GM19043 (cell line): Measurements from ENCODE around the gene ITGB1.
"Not testable (repeated sequence)": the region's sequence is repeated elsewhere in the genome, so short reads cannot be mapped to it uniquely, and the experiment has no call there.

ENCODE experiments used
- ATAC-seq: cut with Tn5 transposase; IDR thresholded peaks from one replicate; pipeline ENCODE4 v1.9.1; 2021; ENCODE audit warnings: low read depth; ENCODE audit not compliant: unreplicated experiment

ITGB1 gene

GRCh38 chr10:32895200-32895968, 62.6 kb downstream of the ITGB1 start:
- ATAC-seq = not testable (repeated sequence)

DNA sequence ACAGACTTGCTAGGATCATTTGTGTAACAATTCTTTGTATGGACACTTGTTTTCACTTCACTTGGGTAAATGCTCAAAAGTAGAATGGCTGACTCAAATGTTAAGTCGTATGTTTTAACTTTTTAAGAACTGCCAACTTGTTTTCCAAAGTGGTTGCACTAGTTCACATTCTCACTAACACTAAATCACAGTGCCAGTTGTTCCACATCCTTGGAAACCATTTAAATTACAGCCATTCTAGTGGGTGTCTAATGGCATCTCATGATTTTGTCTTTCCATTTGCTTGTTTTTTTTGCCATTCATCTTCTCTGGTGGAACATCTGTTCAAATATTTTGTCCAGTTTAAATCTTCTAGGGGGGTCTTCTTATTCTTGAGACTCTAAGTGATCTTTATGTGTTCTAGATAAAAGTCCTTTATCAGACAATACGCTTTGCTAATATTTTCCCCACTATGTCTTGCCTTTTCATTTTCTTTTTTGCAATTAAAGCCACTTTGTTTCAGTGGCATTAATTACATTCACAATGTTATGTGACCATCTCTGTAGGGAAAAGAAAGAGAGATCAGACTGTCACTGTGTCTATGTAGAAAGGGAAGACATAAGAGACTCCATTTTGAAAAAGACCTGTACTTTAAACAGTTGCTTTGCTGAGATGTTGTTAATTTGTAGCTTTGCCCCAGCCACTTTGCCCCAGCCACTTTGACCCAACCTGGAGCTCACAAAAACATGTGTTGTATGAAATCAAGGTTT, 63.9 kb downstream of the ITGB1 start:
- ATAC-seq = no peak

DNA sequence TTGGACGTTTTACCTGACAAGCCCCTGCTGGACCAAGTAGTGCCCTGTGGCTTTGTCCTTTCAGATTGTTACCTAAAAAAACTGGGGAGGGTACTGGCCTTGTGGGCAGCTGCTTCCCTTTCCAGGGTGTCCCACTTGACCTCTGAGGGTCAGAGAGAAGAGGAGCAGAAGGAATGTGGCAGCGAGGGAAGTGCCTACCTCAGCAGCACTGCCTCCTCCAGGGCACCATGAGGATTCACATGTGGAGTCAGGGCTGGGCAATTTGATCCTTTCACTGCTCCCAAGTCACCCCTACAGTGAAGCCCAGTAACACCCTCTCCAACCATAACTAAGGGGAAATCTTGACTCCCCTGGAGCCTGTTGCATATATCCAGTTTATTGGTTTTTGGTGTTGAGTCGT, 64.6 kb downstream of the ITGB1 start:
- ATAC-seq = no peak

GRCh38 chr10:32891261-32891660, 66.8 kb downstream of the ITGB1 start:
- no peak for ATAC-seq

DNA sequence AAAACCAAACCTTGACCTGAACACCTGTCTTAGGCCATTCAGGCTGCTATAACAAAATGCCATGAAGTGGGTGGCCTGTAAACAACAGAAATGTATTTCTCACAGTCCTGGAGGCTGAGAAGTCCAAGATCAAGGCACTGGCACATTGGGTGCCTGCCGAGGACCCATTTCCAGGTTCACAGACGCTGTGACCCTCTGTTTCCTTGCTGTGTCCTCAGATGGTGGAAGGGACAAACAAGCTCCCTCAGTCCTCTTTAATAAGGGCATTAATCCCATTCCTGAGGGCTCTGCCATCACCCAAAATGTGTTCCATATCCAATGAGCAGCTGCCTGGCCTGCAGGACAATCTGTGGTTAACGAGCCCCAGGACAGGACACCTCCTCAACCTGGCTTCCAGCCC, 67.6 kb downstream of the ITGB1 start:
- no peak for ATAC-seq

- ATAC-seq = no peak
These were observed 68.3 kb downstream of the ITGB1 start for GRCh38 chr10:32889631-32890212.

GRCh38 chr10:32888161-32888927, 69.7 kb downstream of the ITGB1 start:
- no peak for ATAC-seq

- ATAC-seq = no peak
These were observed 70.5 kb downstream of the ITGB1 start for GRCh38 chr10:32887481-32887880.

GRCh38 chr10:32882076-32882475, 76.0 kb downstream of the ITGB1 start:
- ATAC-seq = no peak

GRCh38 chr10:32878646-32879045, 79.4 kb downstream of the ITGB1 start:
- ATAC-seq = no peak

DNA sequence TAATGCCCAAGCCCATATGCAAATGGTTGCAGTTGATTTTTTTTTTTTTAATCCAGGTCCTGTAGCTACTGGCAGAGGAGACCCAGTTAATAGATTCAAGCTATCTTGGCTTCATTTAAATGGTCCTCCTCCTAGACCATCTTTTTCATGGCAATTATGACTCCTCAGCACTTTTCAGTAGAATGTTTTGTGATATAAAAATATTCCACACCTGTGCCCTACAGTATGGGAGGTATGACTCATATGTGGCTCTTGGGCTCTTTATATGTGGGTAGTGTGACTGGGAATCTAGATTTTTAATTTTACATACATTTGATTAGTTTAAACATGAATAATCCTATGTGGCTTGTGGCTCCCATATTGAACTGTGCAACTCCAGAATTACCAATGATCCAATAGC, 80.1 kb downstream of the ITGB1 start:
- ATAC-seq = no peak

GRCh38 chr10:32865170-32865569, 92.9 kb downstream of the ITGB1 start:
- ATAC-seq = no peak

GRCh38 chr10:32854435-32854834, 103.6 kb downstream of the ITGB1 start:
- ATAC-seq = no peak

DNA sequence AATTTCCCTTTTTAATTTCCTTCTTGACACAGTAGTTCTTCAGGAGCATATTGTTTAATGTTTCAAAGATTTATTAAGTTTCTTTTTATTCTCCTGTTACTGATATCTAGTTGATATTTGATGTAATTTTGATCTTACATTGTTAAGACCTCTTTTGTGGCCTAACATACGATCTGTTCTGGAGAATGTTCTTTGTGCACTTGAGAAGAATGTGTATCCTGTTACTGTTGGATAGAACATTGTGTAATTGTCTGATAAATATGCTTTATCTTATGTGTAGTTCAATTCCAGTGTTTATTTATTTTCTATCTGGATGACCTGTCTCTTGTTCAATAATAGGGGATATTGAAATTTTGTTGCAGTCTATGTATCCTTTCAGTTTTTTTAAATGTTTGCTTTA, 106.7 kb downstream of the ITGB1 start:
- ATAC-seq = no peak
